HepG2 (cell line): ENCODE data around the gene MEGF11. TPM values are rescaled to one million over a fixed set of nuclear protein-coding genes. Genes with fewer than 3 reads are reported as not detected.

Experiments
- ATAC-seq: fragments of 200-7000 bp; cut with Tn5 transposase; 3 replicates; pipeline ENCODE4 v1.9.1; 2020; ENCODE audit warnings: mild to moderate bottlenecking, moderate library complexity
- BruUV-seq: library from RNA; stranded (reverse); fragments of 400-500 nt; replicated peaks from 2 replicates; lab custom pipeline; 2021; lab: Mats Ljungman, UMichigan
- CTCF ChIA-PET: fragments of 300-600 bp; formaldehyde crosslinking; extraction: SDS; loops from one replicate; lab custom pipeline; 2021; ENCODE audit warnings: low total read pairs, inconsistent platforms, low intra/inter-chr PET ratio; lab: Yijun Ruan, JAX
- POLR2A ChIA-PET: fragments of 350-600 bp; sonication (Branson Sonifier 250); formaldehyde crosslinking; loops from one replicate; lab custom pipeline; 2020; ENCODE audit warnings: antibody characterized with exemption, inconsistent platforms; lab: Yijun Ruan, JAX
- DNase-seq: peaks from one replicate; pipeline ENCODE4 v3.0.0-alpha.2; 2015; ENCODE audit warnings: low spot score
- FAIRE-seq: peaks from 3 replicates; lab custom pipeline; 2011; peaks lifted over from hg19 to GRCh38; lab: Jason Lieb, UNC
- H2AFZ ChIP-seq: one replicate; pipeline ENCODE4 v1.6.1; 2011; ENCODE audit warnings: low read length, inconsistent platforms
- H3K27ac ChIP-seq: fragments of 300-600 bp; 3 replicates; pipeline ENCODE4 v1.8.0; 2011; ENCODE audit warnings: mixed run types, mild to moderate bottlenecking, mixed read lengths, low read length, inconsistent platforms; ENCODE audit not compliant: insufficient read depth; ENCODE audit errors: extremely low read length
- H3K27me3 ChIP-seq, 2 experiments: fragments of 200-600 bp in 1 of 2; 2 replicates in 1 of 2; 3 replicates in 1 of 2; pipeline versions ENCODE4 v1.6.0 to v1.8.0; 2011; ENCODE audit warnings: low read length in 2 of 2, mild to moderate bottlenecking in 2 of 2, moderate library complexity in 2 of 2, inconsistent platforms in 1 of 2; ENCODE audit not compliant: insufficient read depth in 2 of 2, control insufficient read depth in 1 of 2
- H3K36me3 ChIP-seq, 2 experiments: fragments of 200-600 bp in 1 of 2; replicated peaks in 1 of 2; 2 replicates in 1 of 2; 3 replicates in 1 of 2; pipeline versions ENCODE4 v1.5.1 to v1.8.0; 2011; ENCODE audit warnings: low read length in 2 of 2, inconsistent platforms in 1 of 2; ENCODE audit not compliant: insufficient read depth in 2 of 2, control insufficient read depth in 1 of 2
- H3K4me1 ChIP-seq: 2 replicates; pipeline ENCODE4 v1.5.1; 2012; ENCODE audit warnings: low read length, inconsistent platforms; ENCODE audit not compliant: insufficient read depth
- H3K4me2 ChIP-seq: 2 replicates; pipeline ENCODE4 v1.6.0; 2011; ENCODE audit warnings: low read depth, low read length, inconsistent platforms
- H3K4me3 ChIP-seq, 3 experiments: fragments of 200-600 bp in 1 of 3; sonication (generic), shearing (Covaris generic) in 1 of 3; replicated peaks in 1 of 3; 2 replicates each; pipeline ENCODE4 v1.5.1; 2011 to 2016; ENCODE audit warnings: low read length in 3 of 3, inconsistent platforms in 2 of 3, low read depth in 2 of 3, mild to moderate bottlenecking in 2 of 3, control low read depth in 1 of 3, mixed read lengths in 1 of 3; ENCODE audit not compliant: insufficient read depth in 1 of 3
- H3K79me2 ChIP-seq: one replicate; pipeline ENCODE4 v1.6.1; 2011; ENCODE audit warnings: low read length, inconsistent platforms; ENCODE audit not compliant: insufficient read depth
- H3K9ac ChIP-seq: 2 replicates; pipeline ENCODE4 v1.6.0; 2011; ENCODE audit warnings: mild to moderate bottlenecking, low read depth, low read length, inconsistent platforms; ENCODE audit not compliant: insufficient read depth
- H3K9me3 ChIP-seq: 2 replicates; pipeline ENCODE4 v1.5.1; 2012; ENCODE audit warnings: mild to moderate bottlenecking, low read length
- H4K20me1 ChIP-seq: 2 replicates; pipeline ENCODE4 v1.6.0; 2011; ENCODE audit warnings: inconsistent platforms, mild to moderate bottlenecking, low read length, moderate library complexity; ENCODE audit not compliant: insufficient read depth
- EEA1 ChIP-seq: sonication (generic); formaldehyde crosslinking; IDR thresholded peaks from 2 replicates; pipeline ENCODE4 v1.5.1; 2020; ENCODE audit warnings: mild to moderate bottlenecking, missing genetic modification reagents, borderline replicate concordance
- FOXK2 ChIP-seq: fragments of 450-650 bp; IDR thresholded peaks from 2 replicates; pipeline ENCODE4 v1.6.1; 2016
- HOXA5 ChIP-seq: sonication (generic); formaldehyde crosslinking; IDR thresholded peaks from 2 replicates; pipeline ENCODE4 v1.4.0; 2020; ENCODE audit warnings: missing genetic modification reagents
- ZEB1 ChIP-seq: IDR thresholded peaks from 2 replicates; pipeline ENCODE4 v1.6.1; 2012; ENCODE audit warnings: mild to moderate bottlenecking, low read depth, inconsistent platforms; ENCODE audit not compliant: insufficient replicate concordance
- WGBS: methylation state at CpG from one replicate; pipeline ENCODE4 v1.1.6; 2017; ENCODE audit warnings: low lambda C conversion rate; 5-methylcytosine and 5-hydroxymethylcytosine counted together
- in situ Hi-C: cut with HindIII; loops from 2 replicates; pipeline ENCODE4 v1.10.0; 2017; ENCODE audit warnings: low pct_unique_long_range_greater_than_20kb; ENCODE audit not compliant: extremely low pct_ligation_motif_present
- intact Hi-C: fragments of 100-400 bp; cut with micrococcal nuclease; formaldehyde crosslinking; loops from one replicate; pipeline ENCODE4 v1.10.0; 2022; ENCODE audit not compliant: unreplicated experiment
- polyA plus RNA-seq, 8 experiments: library from polyadenylated mRNA; depleted of rRNA in 3 of 8; stranded (reverse) in 7 of 8; unstranded in 1 of 8; fragments of >200 nt; fragmentation: Illumina TruSeq in 4 of 8; extraction: Trizol in 4 of 8; gene quantifications; 2 replicates each; pipeline versions ENCODE4 v1.2.1 to v1.2.3, GENCODE V29; 2011 to 2016; ENCODE audit warnings: low read depth in 4 of 8, missing spikeins in 1 of 8, mixed read lengths in 1 of 8; ENCODE audit not compliant: insufficient read depth in 1 of 8
- total RNA-seq, 5 experiments: library from RNA; depleted of rRNA; stranded (reverse); fragments of >200 nt; fragmentation: Illumina TruSeq; extraction: Trizol; gene quantifications; 2 replicates each; pipeline ENCODE4 v1.2.3, GENCODE V29; 2016; ENCODE audit warnings: low read depth in 1 of 5
- TF ChIP-seq, protein P1 (sequence below): IDR thresholded peaks from 2 replicates; pipeline ENCODE4 v1.6.1; 2016; ENCODE audit warnings: missing compliant biosample characterization, missing genetic modification reagents, borderline replicate concordance
- TF ChIP-seq, protein P2 (sequence below): sonication (generic); formaldehyde crosslinking; IDR thresholded peaks from 2 replicates; pipeline ENCODE4 v1.5.0; 2020; ENCODE audit warnings: mild to moderate bottlenecking, missing genetic modification reagents
- TF ChIP-seq, protein P3 (sequence below): sonication (generic); formaldehyde crosslinking; IDR thresholded peaks from 2 replicates; pipeline ENCODE4 v1.5.1; 2020; ENCODE audit warnings: missing genetic modification reagents, mild to moderate bottlenecking, borderline replicate concordance

MEGF11 gene
- total and polyA plus RNA-seq, 2 of the 13 experiments (the other 11 are each of a cell fraction or from before 2014, with no cell fraction given), result not detected

DNA sequence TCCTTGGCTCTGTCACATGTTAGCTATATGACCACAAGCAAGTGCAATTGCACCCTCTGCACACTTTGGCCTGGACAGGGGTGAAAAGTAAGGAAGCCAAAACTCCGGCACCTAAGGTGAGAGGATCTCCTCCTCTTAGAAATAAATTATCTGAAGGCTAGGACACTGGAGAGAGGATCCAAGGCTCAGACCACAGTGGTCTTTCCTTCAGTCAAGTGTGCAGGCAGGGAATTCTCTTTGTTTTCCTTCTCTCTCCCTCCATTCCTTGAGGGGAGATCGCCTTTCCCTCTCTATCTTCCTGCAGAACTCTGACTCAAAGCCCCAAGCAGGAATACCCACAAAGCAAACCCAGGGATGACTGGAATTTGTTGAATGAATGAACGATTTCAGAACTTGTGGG, 3.1 kb upstream of the MEGF11 start:
- no peak overlapping the region for H3K9ac ChIP-seq
- no TSS peak for BruUV-seq
- DNase-seq (no peak), FAIRE-seq (no peak), ATAC-seq (no peak)
- POLR2A ChIA-PET, result no interaction called here
- peaks cover 18 to 56% of the 10 kb centered on the region in 2 experiments for H3K27me3 ChIP-seq
- intact Hi-C loops, result no loop called here
- in situ Hi-C loops, result no loop called here
- 0 out of 2 replicates have a peak, but pooled peaks cover under 1% of the 10 kb centered on the region for H4K20me1 ChIP-seq
- 18% methylated on average over 3 of the region's 3 CpGs for WGBS
- H3K9me3 ChIP-seq, result no peaks in the 10 kb centered on the region
- H3K4me2 ChIP-seq, result no peak overlapping the region
- no peak overlapping the region for H3K4me3 ChIP-seq
- H3K4me1 ChIP-seq, result peaks cover 20% of the 10 kb centered on the region
- TF ChIP-seq HOXA5 (CRISPR knock-in tag) (no peak), EEA1 (no peak), FOXK2 (no peak), ZEB1 (no peak)
- TF ChIP-seq, protein P1, sequence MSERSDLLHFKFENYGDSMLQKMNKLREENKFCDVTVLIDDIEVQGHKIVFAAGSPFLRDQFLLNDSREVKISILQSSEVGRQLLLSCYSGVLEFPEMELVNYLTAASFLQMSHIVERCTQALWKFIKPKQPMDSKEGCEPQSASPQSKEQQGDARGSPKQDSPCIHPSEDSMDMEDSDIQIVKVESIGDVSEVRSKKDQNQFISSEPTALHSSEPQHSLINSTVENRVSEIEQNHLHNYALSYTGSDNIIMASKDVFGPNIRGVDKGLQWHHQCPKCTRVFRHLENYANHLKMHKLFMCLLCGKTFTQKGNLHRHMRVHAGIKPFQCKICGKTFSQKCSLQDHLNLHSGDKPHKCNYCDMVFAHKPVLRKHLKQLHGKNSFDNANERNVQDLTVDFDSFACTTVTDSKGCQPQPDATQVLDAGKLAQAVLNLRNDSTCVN (CRISPR knock-in tag), result no peak
- TF ChIP-seq, protein P2, sequence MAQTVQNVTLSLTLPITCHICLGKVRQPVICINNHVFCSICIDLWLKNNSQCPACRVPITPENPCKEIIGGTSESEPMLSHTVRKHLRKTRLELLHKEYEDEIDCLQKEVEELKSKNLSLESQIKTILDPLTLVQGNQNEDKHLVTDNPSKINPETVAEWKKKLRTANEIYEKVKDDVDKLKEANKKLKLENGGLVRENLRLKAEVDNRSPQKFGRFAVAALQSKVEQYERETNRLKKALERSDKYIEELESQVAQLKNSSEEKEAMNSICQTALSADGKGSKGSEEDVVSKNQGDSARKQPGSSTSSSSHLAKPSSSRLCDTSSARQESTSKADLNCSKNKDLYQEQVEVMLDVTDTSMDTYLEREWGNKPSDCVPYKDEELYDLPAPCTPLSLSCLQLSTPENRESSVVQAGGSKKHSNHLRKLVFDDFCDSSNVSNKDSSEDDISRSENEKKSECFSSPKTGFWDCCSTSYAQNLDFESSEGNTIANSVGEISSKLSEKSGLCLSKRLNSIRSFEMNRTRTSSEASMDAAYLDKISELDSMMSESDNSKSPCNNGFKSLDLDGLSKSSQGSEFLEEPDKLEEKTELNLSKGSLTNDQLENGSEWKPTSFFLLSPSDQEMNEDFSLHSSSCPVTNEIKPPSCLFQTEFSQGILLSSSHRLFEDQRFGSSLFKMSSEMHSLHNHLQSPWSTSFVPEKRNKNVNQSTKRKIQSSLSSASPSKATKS (CRISPR knock-in tag), result no peak
- TF ChIP-seq, protein P3, sequence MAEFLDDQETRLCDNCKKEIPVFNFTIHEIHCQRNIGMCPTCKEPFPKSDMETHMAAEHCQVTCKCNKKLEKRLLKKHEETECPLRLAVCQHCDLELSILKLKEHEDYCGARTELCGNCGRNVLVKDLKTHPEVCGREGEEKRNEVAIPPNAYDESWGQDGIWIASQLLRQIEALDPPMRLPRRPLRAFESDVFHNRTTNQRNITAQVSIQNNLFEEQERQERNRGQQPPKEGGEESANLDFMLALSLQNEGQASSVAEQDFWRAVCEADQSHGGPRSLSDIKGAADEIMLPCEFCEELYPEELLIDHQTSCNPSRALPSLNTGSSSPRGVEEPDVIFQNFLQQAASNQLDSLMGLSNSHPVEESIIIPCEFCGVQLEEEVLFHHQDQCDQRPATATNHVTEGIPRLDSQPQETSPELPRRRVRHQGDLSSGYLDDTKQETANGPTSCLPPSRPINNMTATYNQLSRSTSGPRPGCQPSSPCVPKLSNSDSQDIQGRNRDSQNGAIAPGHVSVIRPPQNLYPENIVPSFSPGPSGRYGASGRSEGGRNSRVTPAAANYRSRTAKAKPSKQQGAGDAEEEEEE (CRISPR knock-in tag), result no peak
- H3K79me2 ChIP-seq, result no peaks in the 10 kb centered on the region
- CTCF ChIA-PET, result no interaction called here
- no peaks in the 10 kb centered on the region for H3K36me3 ChIP-seq
- H3K27ac ChIP-seq, result no peak overlapping the region
- H2AFZ ChIP-seq, result no peak overlapping the region
